NCI-H2227 (cell line): ENCODE measurements around the gene SNAI1.

ENCODE experiments used
- DNase-seq: peaks from one replicate; lab custom pipeline; 2025; ENCODE audit not compliant: unreplicated experiment; lab: John Stamatoyannopoulos, UW

The SNAI1 gene

GRCh38 chr20:50012282-50013263 lies 29.8 kb downstream of the SNAI1 start:
- no peak for DNase-seq

- DNase-seq = no peak
Observed at GRCh38 chr20:50013976-50014375, 31.2 kb downstream of the SNAI1 start.

GRCh38 chr20:50014570-50015562 lies 32.1 kb downstream of the SNAI1 start:
- no peak for DNase-seq

- DNase-seq = no peak
Observed at GRCh38 chr20:50015636-50015992, 32.8 kb downstream of the SNAI1 start.

GRCh38 chr20:50015993-50016770 lies 33.4 kb downstream of the SNAI1 start:
- peak; percentile 30 for DNase-seq

GRCh38 chr20:50017160-50017559 lies 34.4 kb downstream of the SNAI1 start:
- no peak for DNase-seq

- no peak for DNase-seq
Observed at GRCh38 chr20:50017576-50018248, 34.9 kb downstream of the SNAI1 start.

- DNase-seq = no peak
Observed at GRCh38 chr20:50019466-50020256, 36.9 kb downstream of the SNAI1 start.

- DNase-seq = no peak
Observed at GRCh38 chr20:50020288-50020687, 37.5 kb downstream of the SNAI1 start.

- DNase-seq = no peak
Observed at GRCh38 chr20:50022676-50023075, 39.9 kb downstream of the SNAI1 start.

- no peak for DNase-seq
Observed at GRCh38 chr20:50023116-50023805, 40.5 kb downstream of the SNAI1 start.

GRCh38 chr20:50026746-50027575 lies 44.2 kb downstream of the SNAI1 start:
- no peak for DNase-seq

- no peak for DNase-seq
Observed at GRCh38 chr20:50027611-50028105, 44.9 kb downstream of the SNAI1 start.

- no peak for DNase-seq
Observed at GRCh38 chr20:50029083-50029696, 46.4 kb downstream of the SNAI1 start.

- no peak for DNase-seq
Observed at GRCh38 chr20:50029697-50030461, 47.1 kb downstream of the SNAI1 start.

GRCh38 chr20:50032955-50033666 lies 50.3 kb downstream of the SNAI1 start:
- DNase-seq = no peak
